ENCODE data around the gene MINAR1. TPM values are rescaled to one million over a fixed set of nuclear protein-coding genes. Genes with fewer than 3 reads are reported as not detected.

MINAR1 gene
- total RNA-seq, 4 donors from 2014 or later, result 0.05 to 1.1 (median 0.30) TPM

- Histone ChIP-seq H3K9me3 (no peaks in the 10 kb centered on the region), H3K4me1 (no peaks in the 10 kb centered on the region), H3K27me3 (peaks cover 0 to 12% (median 12%) of the 10 kb centered on the region in 3 donors), H3K36me3 (no peaks in the 10 kb centered on the region), H3K27ac (no peak overlapping the region), H3K4me3 (no peak overlapping the region)
- no peak for ATAC-seq
- TF ChIP-seq POLR2A (IDR thresholded peaks at IDR 0.05) (no peak), CTCF (IDR thresholded peaks at IDR 0.05 in 4 of 5, conservative IDR thresholded peaks at IDR 0.05 in 1 of 5) (no peak)
- intact Hi-C loops (cut with DNase I; ENCODE audit: low total_unique reads) (no loop called here), in situ Hi-C loops (cut with MboI; ENCODE audit: low sequenced_read_pairs in 4 of 4) (no loop called here)
- no peak for DNase-seq
These were observed 19.3 kb downstream of the MINAR1 start for GRCh38 chr15:79451361-79451999.

- in situ Hi-C loops (cut with MboI; ENCODE audit: low sequenced_read_pairs in 4 of 4), result no loop called here
- DNase-seq (no peak), ATAC-seq (no peak)
- Histone ChIP-seq H3K27ac (no peak overlapping the region), H3K27me3 (peaks cover 0 to 12% (median 12%) of the 10 kb centered on the region in 3 donors), H3K9me3 (no peaks in the 10 kb centered on the region), H3K4me3 (no peak overlapping the region), H3K36me3 (no peaks in the 10 kb centered on the region), H3K4me1 (no peaks in the 10 kb centered on the region)
- intact Hi-C loops (cut with DNase I; ENCODE audit: low total_unique reads), result no loop called here
- no peak for TF ChIP-seq CTCF (IDR thresholded peaks at IDR 0.05 in 4 of 5, conservative IDR thresholded peaks at IDR 0.05 in 1 of 5)
- no peak for TF ChIP-seq POLR2A (IDR thresholded peaks at IDR 0.05)
These were observed 20.3 kb downstream of the MINAR1 start for GRCh38 chr15:79452244-79453051.

- Histone ChIP-seq H3K27ac (no peak overlapping the region), H3K36me3 (no peaks in the 10 kb centered on the region), H3K27me3 (peaks cover 0 to 12% (median 12%) of the 10 kb centered on the region in 3 donors), H3K4me3 (no peak overlapping the region), H3K4me1 (no peaks in the 10 kb centered on the region), H3K9me3 (no peaks in the 10 kb centered on the region)
- no peak for ATAC-seq
- in situ Hi-C loops (cut with MboI; ENCODE audit: low sequenced_read_pairs in 4 of 4), result no loop called here
- TF ChIP-seq CTCF (IDR thresholded peaks at IDR 0.05 in 4 of 5, conservative IDR thresholded peaks at IDR 0.05 in 1 of 5), result no peak
- no peak for TF ChIP-seq POLR2A (IDR thresholded peaks at IDR 0.05)
- no peak for DNase-seq
- intact Hi-C loops (cut with DNase I; ENCODE audit: low total_unique reads), result no loop called here
These were observed 21.3 kb downstream of the MINAR1 start for GRCh38 chr15:79453446-79453845.

- Histone ChIP-seq H3K36me3 (no peaks in the 10 kb centered on the region), H3K27me3 (peaks cover 0 to 12% (median 12%) of the 10 kb centered on the region in 3 donors), H3K27ac (no peak overlapping the region), H3K9me3 (no peaks in the 10 kb centered on the region), H3K4me3 (no peak overlapping the region), H3K4me1 (no peaks in the 10 kb centered on the region)
- no peak for TF ChIP-seq POLR2A (IDR thresholded peaks at IDR 0.05)
- TF ChIP-seq CTCF (IDR thresholded peaks at IDR 0.05 in 4 of 5, conservative IDR thresholded peaks at IDR 0.05 in 1 of 5), result no peak
- ATAC-seq (no peak), DNase-seq (no peak)
- in situ Hi-C loops (cut with MboI; ENCODE audit: low sequenced_read_pairs in 4 of 4), result no loop called here
- intact Hi-C loops (cut with DNase I; ENCODE audit: low total_unique reads), result no loop called here
These were observed 21.9 kb downstream of the MINAR1 start for GRCh38 chr15:79454063-79454462.
